CD4-positive, alpha-beta T cell treated with Interleukin-17A for 4 hours (primary cell): ENCODE results near the gene C2.
"Not testable (repeated sequence)": the region's sequence is repeated elsewhere in the genome, so short reads cannot be mapped to it uniquely, and the experiment has no call there.

ENCODE experiments used
- DNase-seq: peaks from one replicate; pipeline ENCODE4 v3.0.0-alpha.2; 2020; ENCODE audit warnings: mixed read lengths

The C2 gene

GRCh38 chr6:31979238-31979898, 51.9 kb downstream of the C2 start:
- DNase-seq, result peak; percentile 32

GRCh38 chr6:31980195-31980876, 52.8 kb downstream of the C2 start:
- DNase-seq, result not testable (repeated sequence)

- DNase-seq, result not testable (repeated sequence)
Measured at GRCh38 chr6:31980998-31981397, 53.5 kb downstream of the C2 start.

- DNase-seq, result not testable (repeated sequence)
Measured at GRCh38 chr6:31981744-31982143, 54.2 kb downstream of the C2 start, which contains the start of gene C4A. Gene C4A (plus strand): TSS chr6:31982057. CDS start chr6:31982108, 51 bp downstream.

- DNase-seq, result not testable (repeated sequence)
Measured at GRCh38 chr6:31989363-31989762, 61.8 kb downstream of the C2 start.

GRCh38 chr6:31994421-31994820, 66.9 kb downstream of the C2 start:
- DNase-seq, result not testable (repeated sequence)
